SU-DHL-6 (cell line): ENCODE data around the gene MROH2B.

Experiments
- H2AFZ ChIP-seq: fragments of 200-600 bp; sonication (generic); 2 replicates; pipeline ENCODE4 v1.6.1; 2014; ENCODE audit warnings: low read depth, mild to moderate bottlenecking, moderate library complexity, mixed read lengths, antibody characterized with exemption, low read length; ENCODE audit not compliant: severe bottlenecking
- H3F3A ChIP-seq: fragments of 200-600 bp; shearing (Covaris generic); 2 replicates; pipeline ENCODE4 v1.6.0; 2016; ENCODE audit warnings: antibody characterized with exemption, mild to moderate bottlenecking; ENCODE audit not compliant: insufficient read depth
- H3K27ac ChIP-seq: fragments of 200-600 bp; sonication (generic); 2 replicates; pipeline ENCODE4 v1.5.1; 2016; ENCODE audit warnings: low read depth, mild to moderate bottlenecking, low read length, moderate library complexity, mixed read lengths
- H3K27me3 ChIP-seq: fragments of 200-600 bp; sonication (generic), shearing (Covaris generic); 2 replicates; pipeline ENCODE4 v1.6.0; 2014; ENCODE audit warnings: mild to moderate bottlenecking, low read length
- H3K36me3 ChIP-seq: fragments of 200-600 bp; sonication (generic); 2 replicates; pipeline ENCODE4 v1.6.1; 2014; ENCODE audit warnings: mild to moderate bottlenecking, low read length, mixed read lengths
- H3K4me2 ChIP-seq: fragments of 300-600, 200-600 bp; shearing (Covaris generic), sonication (generic); 2 replicates; pipeline ENCODE4 v1.6.0; 2014; ENCODE audit warnings: low read length, low read depth, mild to moderate bottlenecking; ENCODE audit not compliant: poor library complexity, severe bottlenecking
- H3K4me3 ChIP-seq: fragments of 200-600 bp; sonication (generic); 2 replicates; pipeline ENCODE4 v1.5.1; 2014; ENCODE audit warnings: antibody characterized with exemption, low read length, mild to moderate bottlenecking, mixed read lengths; ENCODE audit not compliant: insufficient read depth, poor library complexity, severe bottlenecking
- H3K79me2 ChIP-seq: fragments of 200-600 bp; sonication (generic); 2 replicates; pipeline ENCODE4 v1.6.1; 2014; ENCODE audit warnings: mild to moderate bottlenecking, low read length, moderate library complexity; ENCODE audit not compliant: insufficient read depth
- H3K9ac ChIP-seq: fragments of 200-600 bp; sonication (generic); 2 replicates; pipeline ENCODE4 v1.7.0; 2014; ENCODE audit warnings: mild to moderate bottlenecking, low read length
- H3K9me2 ChIP-seq: fragments of 200-600 bp; sonication (generic); replicated peaks from 2 replicates; pipeline ENCODE4 v1.6.1; 2014; ENCODE audit warnings: low read length; ENCODE audit not compliant: insufficient read depth
- H3K9me3 ChIP-seq: fragments of 200-600 bp; sonication (generic); 2 replicates; pipeline ENCODE4 v1.6.1; 2014; ENCODE audit warnings: low read length, mixed read lengths; ENCODE audit not compliant: insufficient read depth
- H4K20me1 ChIP-seq: fragments of 200-600 bp; sonication (generic); 2 replicates; pipeline ENCODE4 v1.6.1; 2014; ENCODE audit warnings: low read depth, mild to moderate bottlenecking, antibody characterized with exemption, low read length, moderate library complexity, mixed read lengths
- CTCF ChIP-seq: fragments of 200-600 bp; sonication (generic); IDR thresholded peaks from one replicate; pipeline ENCODE4 v1.5.1; 2017; ENCODE audit warnings: antibody characterized with exemption, mild to moderate bottlenecking, low read length, moderate library complexity; ENCODE audit not compliant: insufficient read depth, poor library complexity, severe bottlenecking
- EZH2phosphoT487 ChIP-seq: fragments of 200-600 bp; sonication (generic), shearing (Covaris generic); conservative IDR thresholded peaks from 2 replicates; pipeline ENCODE4 v1.6.1; 2018; ENCODE audit warnings: mild to moderate bottlenecking, antibody characterized with exemption, low read length, moderate library complexity, mixed read lengths

MROH2B gene

DNA sequence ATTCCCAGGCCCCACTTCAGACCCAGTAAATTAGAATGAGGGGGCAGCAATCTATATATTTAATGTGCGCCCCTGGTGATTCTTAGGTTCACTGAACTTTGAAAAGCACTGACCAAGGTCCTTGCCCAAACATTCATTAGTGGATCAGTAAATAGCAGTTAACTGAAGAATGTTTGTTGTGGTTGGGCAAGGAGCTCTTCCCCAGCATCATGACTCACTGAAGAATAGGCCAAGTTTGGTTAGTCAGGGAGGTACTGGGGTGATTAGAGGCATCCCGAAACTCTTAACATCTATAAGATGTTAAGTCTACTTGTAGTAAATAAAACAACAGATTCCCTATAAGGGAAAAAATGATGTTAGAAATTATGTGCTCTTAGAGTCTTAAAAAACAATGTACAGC lies 833 bp upstream of the MROH2B start:
- Histone ChIP-seq H3K27me3 (no peaks in the 10 kb centered on the region), H3K79me2 (no peaks in the 10 kb centered on the region), H3K4me2 (no peak overlapping the region), H3K27ac (no peak overlapping the region), H3K9me2 (no peaks in the 10 kb centered on the region), H2AFZ (no peak overlapping the region), H3F3A (no peaks in the 10 kb centered on the region), H3K9ac (no peak overlapping the region), H3K9me3 (no peaks in the 10 kb centered on the region), H4K20me1 (no peaks in the 10 kb centered on the region), H3K4me3 (no peak overlapping the region), H3K36me3 (no peaks in the 10 kb centered on the region)
- TF ChIP-seq CTCF: no peak
- TF ChIP-seq EZH2phosphoT487: no peak

DNA sequence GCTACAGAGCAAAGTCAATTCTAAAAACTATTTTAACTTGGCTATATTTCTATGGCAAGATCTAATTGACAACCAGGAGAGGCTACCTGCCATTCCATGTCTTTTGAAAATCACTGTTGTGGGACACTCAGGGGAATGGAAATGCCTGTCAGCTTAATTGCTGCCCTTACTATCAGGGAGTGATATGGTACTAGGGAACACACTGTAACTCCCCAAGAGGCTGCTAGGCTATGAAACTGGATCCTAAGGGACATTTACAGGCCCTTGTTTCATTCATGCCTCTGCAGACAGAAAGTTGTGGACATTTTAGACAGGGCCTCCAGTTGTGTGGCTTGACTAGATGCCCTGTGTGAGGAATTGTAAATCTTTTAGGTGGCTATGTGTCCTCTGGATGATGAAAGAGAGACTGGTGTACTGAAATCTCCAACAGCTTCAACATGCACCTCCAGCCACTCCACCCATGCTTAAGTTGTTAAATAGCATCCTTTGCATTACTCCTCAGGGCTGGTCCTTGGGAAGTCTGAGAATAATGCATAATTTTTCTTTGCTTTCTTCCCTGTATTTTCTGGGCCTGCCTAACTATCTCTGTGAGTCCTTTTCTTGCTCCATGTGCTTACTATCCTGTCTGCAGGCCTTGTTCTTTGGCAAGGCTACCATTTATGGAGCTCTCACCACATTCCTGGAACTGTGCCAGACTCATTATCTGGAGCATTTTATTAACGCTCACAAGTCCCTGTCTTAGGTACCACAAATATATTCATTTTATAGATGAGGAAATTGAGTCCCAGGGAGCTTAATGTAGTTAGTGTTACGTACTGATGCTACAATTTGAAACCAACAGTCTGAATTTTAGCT lies 3.2 kb downstream of the MROH2B start:
- H2AFZ ChIP-seq: no peak overlapping the region
- H4K20me1 ChIP-seq: no peaks in the 10 kb centered on the region
- no peaks in the 10 kb centered on the region for H3K36me3 ChIP-seq
- H3K9ac ChIP-seq: no peak overlapping the region
- H3K4me3 ChIP-seq: no peak overlapping the region
- no peak overlapping the region for H3K27ac ChIP-seq
- H3F3A ChIP-seq: no peaks in the 10 kb centered on the region
- H3K9me3 ChIP-seq: no peaks in the 10 kb centered on the region
- TF ChIP-seq EZH2phosphoT487 (no peak), CTCF (no peak)
- no peaks in the 10 kb centered on the region for H3K9me2 ChIP-seq
- no peaks in the 10 kb centered on the region for H3K79me2 ChIP-seq
- no peaks in the 10 kb centered on the region for H3K27me3 ChIP-seq
- H3K4me2 ChIP-seq: no peak overlapping the region

GRCh38 chr5:41065691-41066335 lies 5.3 kb downstream of the MROH2B start:
- Histone ChIP-seq H2AFZ (no peak overlapping the region), H4K20me1 (no peaks in the 10 kb centered on the region), H3K27ac (no peak overlapping the region)

More at GRCh38 chr5:41065691-41066335, 5.3 kb downstream of the MROH2B start:
- TF ChIP-seq EZH2phosphoT487 (no peak), CTCF (no peak)
- no peaks in the 10 kb centered on the region for H3K79me2 ChIP-seq
- no peaks in the 10 kb centered on the region for H3F3A ChIP-seq
- H3K9ac ChIP-seq: no peak overlapping the region
- H3K36me3 ChIP-seq: no peaks in the 10 kb centered on the region
- H3K4me2 ChIP-seq: no peak overlapping the region
- H3K9me3 ChIP-seq: no peaks in the 10 kb centered on the region
- H3K4me3 ChIP-seq: no peak overlapping the region
- H3K9me2 ChIP-seq: no peaks in the 10 kb centered on the region
- H3K27me3 ChIP-seq: no peaks in the 10 kb centered on the region
